Suppressor macrophage treated with lipopolysaccharide for 1 hour (primary cell): ENCODE measurements around the gene EMID1.

Experiments used
- DNase-seq, 3 donors: peaks; one replicate each; pipeline ENCODE4 v3.0.0-alpha.2; 2020 to 2022

Gene EMID1

GRCh38 chr22:29195118-29195963 is 10.4 kb upstream of the EMID1 start:
- no peak for DNase-seq

- DNase-seq = no peak
Observed at GRCh38 chr22:29195964-29196666, 9.6 kb upstream of the EMID1 start.

DNA sequence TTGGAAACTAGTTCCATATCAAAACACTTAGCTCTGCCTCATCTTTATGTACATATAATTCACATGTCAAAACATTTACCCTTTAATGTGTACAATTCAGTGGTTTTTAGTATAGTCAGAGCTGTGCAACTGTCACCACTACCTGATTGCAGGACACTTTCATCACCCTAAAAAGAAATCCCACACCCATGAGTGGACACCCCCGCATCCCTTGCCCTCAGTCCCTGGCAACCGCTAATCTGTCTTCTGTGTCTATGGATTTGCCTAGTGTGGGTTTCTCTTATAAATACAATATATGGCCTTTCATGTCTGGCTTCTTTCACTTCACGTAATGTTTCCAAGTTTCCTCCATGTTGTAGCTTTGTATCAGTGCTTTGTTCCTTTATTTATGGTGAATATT is 8.6 kb upstream of the EMID1 start:
- no peak for DNase-seq

GRCh38 chr22:29198240-29198639 is 7.5 kb upstream of the EMID1 start:
- DNase-seq = no peak

GRCh38 chr22:29199702-29200400 is 5.8 kb upstream of the EMID1 start:
- no peak for DNase-seq

DNA sequence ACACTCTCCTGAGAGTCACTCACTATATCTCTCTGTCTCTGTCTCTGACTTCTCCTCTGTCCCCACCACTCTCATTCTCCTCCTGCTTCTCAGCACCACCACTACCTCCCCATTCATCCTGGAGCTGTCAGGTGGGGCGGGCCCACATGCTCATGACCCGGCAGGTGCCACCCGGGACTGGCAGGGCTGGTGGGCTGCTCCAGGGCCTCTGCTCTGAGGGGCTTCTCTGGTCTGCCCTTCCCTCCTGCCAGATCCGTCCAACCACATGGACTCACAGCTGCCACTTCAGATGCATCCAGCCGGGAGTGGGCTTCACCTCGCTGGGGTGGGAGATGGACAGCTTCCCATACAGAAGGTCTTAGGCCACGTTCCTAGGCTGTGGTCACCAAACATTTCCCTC is 4.8 kb upstream of the EMID1 start:
- no peak for DNase-seq

DNA sequence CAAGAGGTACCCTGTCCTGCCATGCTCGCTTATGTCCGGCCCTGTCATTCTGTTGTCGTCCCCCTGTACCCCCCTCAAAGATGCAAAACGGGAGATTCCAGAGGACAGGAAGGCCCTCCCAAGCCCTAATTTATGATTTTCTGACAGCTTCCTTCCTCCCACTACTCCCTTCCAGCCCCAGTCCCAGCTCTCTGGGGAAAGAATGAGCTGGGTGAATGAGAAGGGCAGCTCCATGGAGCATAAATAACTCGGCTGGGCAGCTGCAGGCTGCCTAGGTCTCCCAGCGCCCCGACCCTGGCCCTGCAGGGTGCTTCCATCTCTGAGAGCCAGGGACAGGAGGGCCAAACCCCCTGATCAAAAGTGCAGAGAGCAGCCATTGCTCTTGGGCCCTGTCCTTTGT is 3.9 kb upstream of the EMID1 start:
- no peak for DNase-seq

DNA sequence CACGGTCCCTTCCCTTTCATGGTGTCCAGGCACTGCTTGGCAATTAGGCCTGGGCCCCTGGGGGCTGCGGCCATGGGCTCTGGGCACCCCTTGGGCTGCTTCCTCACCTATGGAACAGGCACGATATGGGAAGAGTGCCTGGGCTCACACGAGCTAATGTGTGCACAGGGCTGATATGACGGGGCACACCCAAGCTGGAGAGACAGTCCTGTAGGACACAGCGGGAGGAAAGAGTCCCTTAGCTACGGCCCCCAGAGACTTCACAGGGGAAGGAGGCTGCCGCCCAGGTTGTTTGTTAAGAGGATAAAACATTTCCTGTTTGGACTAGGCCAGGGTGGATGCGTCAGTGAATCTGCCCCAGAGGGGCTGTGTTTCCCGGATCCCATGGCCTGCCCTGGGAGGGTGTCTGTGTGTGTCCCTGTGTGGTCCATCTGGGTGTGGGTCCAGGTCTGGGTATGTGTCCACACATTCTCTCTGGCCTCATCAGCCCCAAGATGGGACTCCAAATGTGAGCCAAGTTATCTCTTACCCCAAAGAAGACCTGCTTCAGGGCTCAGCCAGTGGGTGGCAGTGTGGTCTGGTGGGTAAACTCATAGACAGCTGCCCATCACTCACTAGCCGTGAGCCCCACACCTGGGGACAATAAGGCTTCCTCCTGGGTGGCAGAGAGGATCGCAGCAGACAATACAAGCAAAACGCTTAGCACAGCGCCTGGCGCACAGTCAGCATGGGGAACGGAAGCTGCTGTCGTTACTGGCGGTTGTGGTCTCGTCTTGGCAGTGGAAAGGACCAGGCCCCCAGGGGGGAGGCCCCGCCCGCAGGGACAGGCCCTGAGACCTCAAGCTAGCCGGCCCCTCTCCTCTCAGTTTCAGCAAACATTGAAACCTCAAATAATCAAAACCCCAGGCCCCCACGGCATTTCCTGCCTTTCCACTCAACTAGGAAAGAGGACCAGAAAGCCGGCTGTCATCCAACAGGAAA is 3.2 kb upstream of the EMID1 start:
- DNase-seq = peak; percentile 38 to 56 (median 44)

GRCh38 chr22:29203488-29204454 is 1.9 kb upstream of the EMID1 start:
- no peak for DNase-seq

DNA sequence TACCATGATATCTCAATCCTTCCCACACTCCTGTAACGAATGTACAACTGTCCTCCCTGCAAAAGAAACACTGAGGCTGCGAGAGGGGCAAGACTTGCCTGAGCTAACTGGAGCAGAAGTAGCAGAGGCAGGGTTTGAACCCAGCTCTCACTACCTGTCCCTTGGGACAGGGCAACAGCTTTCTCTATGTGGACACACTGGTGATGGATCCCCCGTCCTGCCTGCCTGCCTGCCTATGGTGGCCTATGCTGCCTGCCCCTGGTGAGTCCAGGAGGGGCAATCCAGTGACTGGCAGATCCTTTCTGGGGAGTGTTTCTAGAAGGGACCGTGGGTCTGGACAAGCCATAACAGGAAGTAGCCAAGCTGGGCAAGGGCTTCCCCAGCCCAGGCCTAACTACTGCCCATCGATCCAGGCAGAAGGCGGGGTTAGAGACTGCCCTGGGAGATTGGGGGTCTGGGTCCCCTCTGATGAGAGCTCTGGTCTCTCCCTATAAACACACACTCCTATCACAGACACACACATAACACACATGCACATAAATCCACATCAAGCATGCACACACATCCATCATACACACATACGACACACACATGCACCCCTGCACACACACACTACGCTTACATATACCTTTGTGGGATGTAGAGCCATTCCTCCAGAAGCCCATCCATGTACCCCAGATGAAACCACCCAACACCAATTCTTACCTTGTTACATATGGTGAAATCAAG is 1.1 kb upstream of the EMID1 start:
- DNase-seq = peak in 2 of 3 donors; percentile 10 to 24

GRCh38 chr22:29205252-29205593 is 473 bp upstream of the EMID1 start:
- no peak for DNase-seq

DNA sequence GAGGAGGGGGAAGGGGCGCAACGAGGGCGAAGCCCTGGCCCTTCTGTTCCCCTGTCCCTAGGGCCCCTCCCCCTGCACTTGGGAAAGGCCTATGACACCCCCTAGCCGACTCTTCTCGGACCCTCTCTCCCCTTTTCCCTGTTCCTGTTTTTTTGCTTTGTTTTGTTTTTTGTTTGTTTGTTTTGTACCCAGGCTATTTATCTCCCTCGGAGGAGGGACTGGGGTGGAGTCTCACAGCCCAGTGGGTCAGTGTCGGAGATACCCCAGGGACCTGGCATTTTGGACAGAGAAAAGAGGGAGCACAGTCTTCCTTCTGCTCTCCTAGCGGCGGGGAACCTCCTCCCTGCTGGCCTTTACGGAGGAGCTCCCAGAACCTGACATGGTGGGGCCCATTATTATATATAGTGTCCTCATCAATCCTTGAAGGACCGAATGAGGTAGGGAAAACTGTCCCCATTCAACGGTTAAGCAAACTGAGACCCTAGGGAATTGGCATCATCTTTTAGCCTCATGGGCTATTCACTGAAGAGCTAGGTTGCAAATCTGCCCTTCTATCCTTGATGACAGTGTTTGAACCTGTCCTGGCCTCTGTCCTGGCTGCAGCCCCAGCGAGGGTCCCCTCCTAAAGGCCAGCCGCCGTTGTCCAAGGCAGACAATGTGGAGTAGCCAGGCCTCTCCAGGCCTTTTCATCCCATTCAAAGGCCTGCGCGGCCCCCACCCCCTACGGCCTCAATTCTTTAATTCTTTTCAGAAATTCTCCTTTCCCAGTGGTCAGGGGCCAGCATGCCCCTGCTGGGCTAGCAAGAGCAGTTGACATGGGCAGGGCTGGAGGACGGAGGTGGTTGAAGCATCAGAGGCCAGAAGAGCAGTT is 911 bp downstream of the EMID1 start:
- DNase-seq = no peak

GRCh38 chr22:29207243-29207550 is 1.5 kb downstream of the EMID1 start:
- no peak for DNase-seq

DNA sequence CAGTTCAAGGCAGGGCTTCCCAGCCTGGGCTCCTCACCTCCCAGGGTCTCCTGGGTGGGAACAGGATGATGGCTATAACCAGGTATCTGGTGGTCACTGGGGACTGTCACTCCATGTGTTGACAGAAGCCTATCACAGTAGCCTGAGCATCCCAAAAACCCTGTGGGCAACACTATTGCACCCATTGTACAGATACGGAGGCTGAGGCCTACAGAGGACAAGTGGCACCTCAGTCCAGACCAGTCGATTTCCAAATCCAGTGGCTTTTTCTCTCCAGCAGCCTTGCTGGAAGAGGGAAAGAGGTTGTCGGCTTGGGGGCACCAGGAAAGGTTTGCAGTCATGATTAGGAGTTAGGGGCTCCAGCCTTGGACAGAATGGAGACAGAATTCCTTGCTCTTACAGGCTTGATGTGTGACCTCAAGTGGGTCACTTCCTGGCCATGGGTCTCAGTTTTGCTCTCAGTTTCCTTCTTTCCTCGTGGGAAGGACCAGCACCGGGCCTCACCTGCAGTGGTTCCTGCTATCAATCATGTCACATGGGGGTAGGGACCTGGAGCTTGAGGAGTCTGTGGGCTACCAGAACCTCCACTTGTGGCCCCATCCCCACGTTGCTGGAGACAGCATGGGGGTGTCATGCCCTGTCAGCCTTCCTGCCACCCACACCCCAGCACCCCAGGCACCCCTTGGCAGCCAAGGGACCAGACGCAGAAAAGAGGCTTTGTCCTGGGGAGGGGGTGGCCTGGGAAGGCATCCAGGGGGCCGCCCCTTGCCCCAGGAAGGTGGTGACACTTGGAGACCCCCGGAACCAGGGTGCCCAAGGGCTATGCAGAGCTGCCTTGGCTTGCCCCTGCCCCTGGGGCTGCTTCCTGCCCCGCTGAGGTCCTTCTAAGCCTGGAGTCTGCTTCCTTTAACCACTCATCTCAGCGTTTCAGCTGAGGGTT is 2.1 kb downstream of the EMID1 start:
- no peak for DNase-seq

DNA sequence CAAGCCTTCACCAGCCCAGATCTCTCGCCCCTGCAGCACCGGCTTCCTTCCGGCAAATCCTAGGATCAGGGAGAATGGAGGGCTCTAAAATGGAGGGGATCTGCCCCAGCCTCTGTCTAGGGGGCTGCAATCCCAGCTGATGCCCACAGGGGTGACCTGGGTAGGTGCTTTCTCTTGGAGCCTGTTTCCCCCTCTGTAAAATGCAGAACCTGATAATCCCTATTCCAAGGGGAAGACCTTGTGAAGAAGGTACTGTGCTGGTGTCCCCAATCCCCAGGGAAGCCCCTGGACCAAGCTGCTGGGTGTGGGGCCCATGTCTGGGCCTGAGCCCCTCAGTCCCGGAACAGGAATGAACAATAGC is 2.8 kb downstream of the EMID1 start:
- no peak for DNase-seq

DNA sequence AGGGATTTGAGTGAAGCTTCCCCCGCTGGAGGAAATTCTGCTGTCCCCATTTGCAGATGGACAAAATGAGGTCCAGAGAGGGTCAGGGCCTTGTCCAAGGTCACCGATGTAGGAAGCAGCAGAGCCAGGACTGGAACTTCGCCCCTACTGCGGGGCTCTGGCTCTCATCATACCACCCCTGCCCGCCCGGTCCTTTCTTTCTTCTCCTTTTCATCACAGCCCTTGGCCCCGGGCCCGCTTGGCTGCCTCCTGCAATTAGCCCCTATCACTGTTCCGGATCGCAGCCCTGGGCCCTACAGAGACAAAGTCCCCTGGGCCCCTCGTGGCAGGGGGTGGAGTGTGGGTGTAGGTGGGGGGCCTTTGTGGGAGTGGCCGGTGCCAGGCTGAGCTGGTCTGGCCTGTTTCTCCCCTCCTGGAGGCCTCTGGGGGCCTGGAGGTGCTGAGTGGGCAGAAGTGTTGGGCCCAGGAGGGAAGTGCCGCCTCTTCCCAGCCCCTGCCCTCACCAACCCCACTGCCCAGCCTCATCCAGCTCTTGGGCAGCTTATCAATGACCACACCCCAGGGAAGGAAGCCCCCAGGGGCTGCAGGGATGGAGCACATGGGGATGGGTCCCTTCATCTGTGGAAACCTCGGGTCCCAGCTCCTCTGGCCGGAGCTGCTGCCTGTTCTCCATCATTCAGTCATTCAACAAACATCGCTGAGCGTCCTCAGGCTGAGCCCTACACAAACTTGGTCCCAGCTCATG is 3.4 kb downstream of the EMID1 start:
- peak in 1 of 3 donors; percentile 14 for DNase-seq

DNA sequence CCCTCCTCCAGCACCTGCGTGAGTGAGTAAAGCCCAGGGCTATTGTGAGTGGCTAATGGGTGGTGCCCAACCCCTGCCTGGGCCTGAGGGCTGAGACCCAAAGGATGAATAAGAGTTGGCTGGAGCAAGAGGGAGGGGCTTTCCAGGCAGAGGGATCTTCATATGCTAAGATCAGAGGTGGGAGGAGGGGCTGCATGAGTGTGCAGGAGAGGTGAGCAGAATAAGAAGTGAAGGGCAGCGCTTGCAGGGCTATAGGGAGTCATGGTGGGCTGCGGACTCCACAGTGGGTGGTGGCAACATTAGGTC is 3.9 kb downstream of the EMID1 start:
- no peak for DNase-seq

DNA sequence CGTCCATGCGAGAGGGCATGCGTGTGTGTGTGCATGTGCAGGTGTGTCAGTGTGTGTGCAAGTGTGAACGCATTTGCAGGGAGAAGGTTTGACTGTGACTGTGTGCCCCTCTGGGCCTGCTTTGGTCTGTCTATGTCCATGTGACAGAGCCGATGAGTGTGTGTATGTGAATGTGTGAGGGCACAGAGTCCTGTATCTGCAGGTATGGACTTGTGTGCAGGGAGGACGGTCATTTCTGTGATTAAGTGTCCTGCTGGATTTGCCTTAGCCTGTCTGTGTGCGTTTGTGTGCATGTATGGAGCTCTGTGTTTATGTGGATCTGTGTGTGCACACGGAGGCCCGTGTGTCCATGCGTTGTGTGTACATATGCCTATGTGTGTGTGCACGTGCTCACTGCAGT is 5.4 kb downstream of the EMID1 start:
- no peak for DNase-seq
